HG02970 (cell line): ENCODE results near the gene CIBAR2.

Experiments used
- ATAC-seq: cut with Tn5 transposase; IDR thresholded peaks from one replicate; pipeline ENCODE4 v1.9.1; 2021; ENCODE audit warnings: mild to moderate bottlenecking, moderate library complexity, moderate number of reproducible peaks; ENCODE audit not compliant: unreplicated experiment, low FRiP score

The CIBAR2 gene

GRCh38 chr16:85112364-85112763, at the start of gene CIBAR2:
TSS of gene CIBAR2 (minus strand) at chr16:85112472. CDS start at chr16:85112352, 120 bp downstream.
- no peak for ATAC-seq

GRCh38 chr16:85159179-85159980, 47.1 kb upstream of the CIBAR2 start:
- no peak for ATAC-seq

- no peak for ATAC-seq
These were observed 46.5 kb upstream of the CIBAR2 start for GRCh38 chr16:85158743-85159178.

GRCh38 chr16:85157813-85158742, 45.8 kb upstream of the CIBAR2 start:
- ATAC-seq = no peak

GRCh38 chr16:85157372-85157771, 45.1 kb upstream of the CIBAR2 start:
- ATAC-seq = no peak

- ATAC-seq = no peak
These were observed 44.6 kb upstream of the CIBAR2 start for GRCh38 chr16:85156869-85157268.

GRCh38 chr16:85156440-85156839, 44.2 kb upstream of the CIBAR2 start:
- no peak for ATAC-seq

GRCh38 chr16:85153656-85154091, 41.4 kb upstream of the CIBAR2 start:
- no peak for ATAC-seq

GRCh38 chr16:85153046-85153445, 40.8 kb upstream of the CIBAR2 start:
- ATAC-seq = no peak

- ATAC-seq = no peak
These were observed 40.2 kb upstream of the CIBAR2 start for GRCh38 chr16:85152414-85153030.

GRCh38 chr16:85151603-85152413, 39.5 kb upstream of the CIBAR2 start:
- ATAC-seq = no peak

GRCh38 chr16:85151079-85151602, 38.9 kb upstream of the CIBAR2 start:
- ATAC-seq = no peak

- no peak for ATAC-seq
These were observed 38.2 kb upstream of the CIBAR2 start for GRCh38 chr16:85150331-85150940.

GRCh38 chr16:85149776-85150175, 37.5 kb upstream of the CIBAR2 start:
- ATAC-seq = no peak

- ATAC-seq = no peak
These were observed 36.7 kb upstream of the CIBAR2 start for GRCh38 chr16:85148931-85149330.

GRCh38 chr16:85146922-85147651, 34.8 kb upstream of the CIBAR2 start:
- ATAC-seq = no peak

GRCh38 chr16:85146532-85146797, 34.2 kb upstream of the CIBAR2 start:
- ATAC-seq = no peak

GRCh38 chr16:85145734-85146531, 33.7 kb upstream of the CIBAR2 start:
- ATAC-seq = no peak
